ENCODE data around the gene SERTAD3.

SERTAD3 gene

DNA sequence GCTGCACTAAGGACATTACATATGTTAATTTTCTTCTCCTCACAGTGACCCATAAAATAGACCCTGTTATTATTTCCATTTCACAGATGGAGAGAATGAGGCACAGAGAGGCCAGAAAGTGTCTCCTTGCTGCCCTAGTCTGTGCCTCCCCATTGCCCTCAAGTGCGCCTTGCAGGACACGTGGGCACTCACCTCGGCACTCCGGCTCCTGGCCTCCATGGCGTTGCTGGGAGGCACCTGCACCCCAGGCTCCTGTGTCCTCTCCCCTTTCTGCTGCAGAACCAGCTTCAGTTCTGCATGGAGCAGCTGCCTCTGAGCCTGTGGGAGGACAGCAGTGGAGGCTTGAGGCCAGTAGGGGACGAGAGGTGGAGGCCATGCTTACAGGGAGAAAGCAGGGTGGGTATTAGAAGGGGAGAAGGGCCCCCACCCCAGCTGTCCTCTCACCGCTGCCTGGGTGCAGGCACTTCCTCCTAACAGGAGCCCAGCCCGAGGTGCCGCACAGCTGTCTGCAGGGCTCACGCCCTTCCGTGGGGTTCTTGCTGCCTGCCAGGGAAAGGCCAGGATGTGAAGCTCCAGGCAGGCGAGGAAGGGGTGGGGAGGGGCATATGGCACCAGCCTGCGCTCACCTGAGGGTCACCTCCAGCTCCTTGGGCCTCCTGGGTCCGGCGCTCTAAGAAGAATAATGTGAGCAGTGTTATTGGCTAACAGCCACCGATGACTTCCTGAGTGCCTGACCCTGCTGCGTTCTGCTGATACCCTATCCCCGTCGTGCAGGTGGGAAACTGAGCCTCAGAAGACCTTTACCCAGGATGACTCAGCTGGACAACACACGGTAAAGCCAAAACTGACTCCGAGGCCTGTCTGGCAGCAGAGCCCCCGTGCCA, 36.2 kb downstream of the SERTAD3 start:
- DNase-seq, result no peak

GRCh38 chr19:40403262-40403984, 40.7 kb downstream of the SERTAD3 start:
- DNase-seq, result peak; percentile 72

- DNase-seq, result no peak
These were observed 43.6 kb downstream of the SERTAD3 start for GRCh38 chr19:40400559-40400958.

DNA sequence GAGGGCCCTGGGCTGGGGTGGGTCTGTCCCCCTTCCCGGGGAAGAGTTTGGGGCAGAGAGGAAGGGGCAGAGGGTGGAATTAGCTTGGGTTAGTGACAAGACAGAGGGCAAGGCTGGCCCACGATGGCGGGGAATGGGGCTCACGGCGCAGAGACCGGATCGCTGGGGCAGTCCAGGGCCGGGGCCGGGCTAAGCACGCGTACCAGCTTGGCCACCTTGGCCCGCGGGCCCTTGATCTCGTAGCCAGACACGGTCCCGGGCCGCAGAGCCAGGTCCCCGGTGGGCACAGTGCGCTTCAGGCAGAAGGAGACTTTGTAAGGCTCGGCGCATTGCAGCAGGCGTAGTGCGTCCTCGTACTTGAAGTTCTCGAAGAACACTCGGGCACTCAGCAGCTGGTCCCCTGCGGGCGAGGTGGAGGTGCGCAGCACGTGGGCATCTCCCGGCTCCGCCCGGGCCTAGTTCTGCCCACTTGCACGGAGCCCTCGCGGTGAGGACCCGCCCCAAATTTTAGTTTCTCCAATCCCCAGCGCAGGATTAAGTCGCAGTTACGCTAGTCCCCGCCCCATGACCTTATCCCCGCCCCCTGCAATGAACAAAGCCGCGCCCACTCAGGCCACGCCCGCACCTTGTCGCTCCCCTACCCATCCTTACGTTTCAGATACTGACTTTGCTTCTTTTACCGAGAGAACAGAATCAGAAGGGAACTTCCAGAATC, 45.6 kb downstream of the SERTAD3 start:
- DNase-seq, result no peak

DNA sequence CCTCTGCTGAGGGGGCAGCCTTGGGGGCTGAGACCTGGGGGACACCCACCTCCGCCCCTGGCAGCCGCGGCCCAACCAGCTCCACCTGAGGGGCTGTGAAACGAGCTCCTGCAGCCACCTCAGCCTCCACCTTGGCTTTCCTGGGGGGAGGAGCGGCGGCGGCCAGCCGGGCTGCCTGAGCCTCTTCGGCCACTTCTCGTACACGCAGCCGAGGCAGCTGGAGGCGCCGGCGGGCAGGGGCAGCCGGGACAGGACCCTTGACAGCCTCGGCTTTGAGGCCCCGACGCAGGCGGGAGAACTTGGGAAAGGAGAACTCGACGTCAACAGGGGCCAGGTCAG, 46.6 kb downstream of the SERTAD3 start:
- DNase-seq, result no peak

DNA sequence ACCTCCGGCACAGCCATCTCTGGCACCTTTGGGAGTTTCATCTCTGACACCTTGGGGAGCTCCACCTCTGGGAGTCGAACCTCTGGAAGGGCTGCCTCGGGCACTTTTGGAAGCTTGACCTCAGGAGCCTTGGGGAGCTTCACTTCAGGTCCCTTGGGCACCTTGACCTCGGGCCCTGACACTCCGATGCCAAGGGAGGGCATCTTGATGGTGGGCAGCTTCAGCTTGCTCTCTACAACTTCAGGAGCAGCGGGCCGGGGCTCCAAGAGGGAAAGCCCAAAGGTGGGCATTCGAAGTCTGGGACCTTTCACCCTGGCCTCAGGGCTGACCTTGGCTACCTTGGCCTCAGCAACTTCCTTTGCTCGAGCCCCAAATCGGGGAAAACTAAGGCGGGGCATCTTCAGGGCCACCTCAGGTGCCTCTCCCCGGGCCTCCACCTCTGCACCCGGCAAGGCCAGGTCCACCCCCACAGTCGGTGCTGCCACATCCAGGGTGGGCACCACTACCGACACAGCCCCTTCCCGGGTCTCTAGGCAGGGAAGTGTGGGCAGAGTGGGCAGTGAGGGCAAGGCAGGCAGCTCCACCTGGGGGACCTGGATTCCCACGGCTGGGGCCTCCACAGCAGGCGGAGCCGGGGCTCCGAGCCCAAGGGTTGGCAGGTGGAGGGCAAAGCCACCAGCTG, 47.1 kb downstream of the SERTAD3 start:
- DNase-seq, result no peak

DNA sequence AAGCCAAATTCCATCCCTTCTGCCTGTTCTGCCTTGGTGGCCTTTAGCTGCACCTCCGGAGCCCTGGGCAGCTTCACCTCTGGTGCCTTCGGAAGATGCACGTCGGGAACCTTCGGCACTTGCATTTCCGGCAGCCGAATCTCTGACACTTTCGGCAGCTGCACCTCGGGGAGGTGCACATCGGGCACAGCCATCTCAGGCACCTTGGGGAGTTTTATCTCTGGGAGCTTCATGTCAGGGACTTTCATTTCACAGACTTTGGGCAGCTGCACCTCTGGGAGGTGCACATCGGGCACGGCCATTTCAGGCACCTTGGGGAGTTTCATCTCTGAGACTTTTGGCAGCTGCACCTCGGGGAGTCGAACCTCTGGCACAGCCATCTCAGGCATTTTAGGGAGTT, 48.2 kb downstream of the SERTAD3 start:
- no peak for DNase-seq

- DNase-seq, result no peak
These were observed 49.3 kb downstream of the SERTAD3 start for GRCh38 chr19:40394816-40395210.

DNA sequence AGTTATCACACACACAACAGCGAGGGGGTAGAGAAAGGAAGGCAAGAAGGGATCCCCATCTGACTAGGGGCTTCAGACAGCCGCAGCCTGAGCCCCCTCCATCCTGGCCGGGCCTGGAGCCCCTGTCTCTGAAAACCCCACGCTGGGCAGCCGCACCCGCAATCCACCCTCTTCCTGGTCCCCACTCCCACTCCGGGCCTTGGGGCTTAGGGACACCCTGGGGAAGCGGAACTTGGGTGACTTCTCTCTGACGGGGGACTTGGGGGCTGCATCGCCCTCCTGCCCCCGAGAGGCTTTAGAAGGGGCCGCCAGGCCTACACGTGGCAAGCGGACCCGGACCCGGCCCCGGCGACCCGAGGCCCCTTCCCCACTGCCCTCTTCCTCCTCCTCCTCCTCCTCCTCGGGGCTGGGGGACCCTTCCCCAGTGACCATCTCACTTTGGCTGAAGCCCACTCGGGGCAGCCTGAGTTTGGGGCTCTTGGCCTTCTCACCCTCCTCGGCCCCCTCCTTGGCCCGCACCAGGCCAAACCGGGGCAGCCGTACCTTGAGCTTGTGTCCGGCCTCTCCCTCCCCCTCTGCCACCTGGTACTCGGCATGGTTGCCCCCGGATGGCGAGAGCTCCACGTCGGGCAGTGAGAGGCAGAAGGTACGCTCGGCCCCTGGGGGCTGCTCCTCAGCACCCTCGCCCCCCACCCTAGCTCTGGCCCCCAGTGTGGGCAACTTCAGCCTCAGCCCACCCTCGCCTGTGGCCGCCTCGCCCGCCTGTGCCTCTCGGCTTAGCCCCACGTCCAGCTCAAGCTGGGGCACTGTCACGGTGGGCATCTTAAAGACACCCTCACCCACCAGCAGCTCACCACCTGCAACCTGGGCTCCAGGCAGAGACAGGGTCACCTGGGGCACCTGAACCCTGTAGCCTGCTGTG, 50.0 kb downstream of the SERTAD3 start:
- no peak for DNase-seq

- DNase-seq, result no peak
These were observed 51.1 kb downstream of the SERTAD3 start for GRCh38 chr19:40392894-40393517.

GRCh38 chr19:40392123-40392522, 52.0 kb downstream of the SERTAD3 start:
- no peak for DNase-seq
